Anterior cingulate cortex (tissue), 58 donors: ENCODE measurements around the gene ABCA4.

ENCODE experiments used
- DNase-seq, 58 donors: peaks; one replicate each; lab custom pipeline; 2025; lab: John Stamatoyannopoulos, UW

The ABCA4 gene

DNA sequence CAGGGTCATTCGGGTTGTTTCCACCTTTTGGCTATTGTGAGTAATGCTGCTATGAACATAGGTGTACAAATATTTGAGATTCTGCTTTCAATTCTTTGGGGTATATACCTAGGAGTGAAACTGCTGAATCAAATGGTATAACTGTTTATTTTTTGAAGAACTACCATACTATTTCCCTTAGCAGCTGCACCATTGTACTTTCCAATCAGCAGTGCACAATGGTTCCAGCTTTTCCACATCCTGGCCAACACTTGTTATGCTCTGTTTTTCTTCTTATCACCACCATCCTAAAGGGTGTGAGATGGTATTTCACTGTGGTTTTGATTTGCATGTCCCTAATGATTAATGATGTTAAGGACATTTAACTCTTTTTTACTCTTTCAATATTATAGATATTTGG lies 3.6 kb upstream of the ABCA4 start:
- DNase-seq = no peak

DNA sequence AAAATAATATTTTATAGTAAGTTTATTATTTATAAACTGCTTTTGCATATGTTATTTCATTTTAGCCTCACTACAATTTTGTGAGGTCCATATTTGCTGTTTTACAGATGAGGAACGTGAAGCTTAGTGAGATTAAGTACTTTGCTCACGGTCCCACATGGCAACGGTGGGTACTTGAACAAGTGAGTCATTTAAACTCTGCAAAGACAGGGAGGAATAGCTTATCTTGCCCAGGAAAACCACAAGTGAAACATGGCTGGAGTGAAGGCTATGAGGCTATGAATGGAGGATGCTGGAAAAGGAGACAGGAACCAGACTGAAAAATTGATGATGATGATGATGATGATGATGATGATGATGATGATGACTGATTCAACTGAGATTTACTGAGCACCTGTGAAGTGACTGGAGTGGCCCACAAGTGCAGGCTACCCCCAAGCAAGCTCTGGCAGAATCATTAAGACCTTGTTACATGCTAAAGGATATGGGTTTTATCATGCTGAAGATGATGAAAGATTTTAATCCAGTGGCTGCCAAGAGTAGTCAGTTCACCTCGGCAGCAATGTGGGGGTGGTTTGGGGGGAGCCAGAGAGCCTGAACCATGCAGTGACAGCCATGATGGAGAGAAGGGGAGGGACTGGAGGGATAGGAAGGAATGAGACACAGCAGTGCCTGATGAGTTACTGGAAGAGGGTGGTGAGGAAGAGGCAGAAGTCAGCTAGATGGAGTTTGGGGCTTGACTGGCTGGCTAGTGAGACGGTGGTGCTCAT lies 1.4 kb upstream of the ABCA4 start:
- DNase-seq = no peak

DNA sequence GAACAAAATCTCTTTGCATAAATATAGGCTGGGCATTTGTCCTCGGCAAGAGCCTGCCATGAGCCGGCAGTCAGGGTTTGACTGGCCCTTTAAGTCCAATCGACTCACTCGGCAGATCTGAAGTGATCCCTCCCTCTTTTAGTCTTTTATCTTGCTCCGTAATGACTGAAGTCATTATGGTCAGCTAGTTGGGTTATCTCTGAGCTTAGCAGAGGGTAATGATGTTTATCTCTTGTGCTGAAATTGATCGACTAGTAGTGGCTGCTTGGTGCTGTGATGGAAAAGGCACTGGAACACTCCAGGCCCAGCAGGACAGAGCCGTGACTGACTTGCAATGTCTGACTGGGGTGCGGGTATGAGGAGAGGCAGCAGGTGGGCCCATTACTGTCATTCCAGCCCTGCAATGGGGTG lies 468 bp upstream of the ABCA4 start:
- DNase-seq = no peak

DNA sequence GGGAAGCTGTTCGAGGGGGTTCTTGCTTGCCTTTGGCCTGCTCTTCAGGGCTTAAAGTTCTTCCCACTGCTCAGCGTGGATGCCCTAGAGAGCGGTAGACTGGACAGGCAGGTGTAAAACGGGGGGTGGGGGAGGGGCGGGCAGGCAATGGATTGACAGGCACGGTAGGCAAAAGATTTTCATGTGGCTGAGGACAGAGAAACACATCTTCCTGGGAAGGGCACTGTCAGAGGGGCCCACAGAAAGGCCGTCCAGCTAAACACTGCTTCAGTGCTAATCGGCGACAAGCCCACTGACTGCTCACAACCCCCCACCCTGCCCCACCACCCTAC lies 412 bp downstream of the ABCA4 start:
- DNase-seq = no peak

DNA sequence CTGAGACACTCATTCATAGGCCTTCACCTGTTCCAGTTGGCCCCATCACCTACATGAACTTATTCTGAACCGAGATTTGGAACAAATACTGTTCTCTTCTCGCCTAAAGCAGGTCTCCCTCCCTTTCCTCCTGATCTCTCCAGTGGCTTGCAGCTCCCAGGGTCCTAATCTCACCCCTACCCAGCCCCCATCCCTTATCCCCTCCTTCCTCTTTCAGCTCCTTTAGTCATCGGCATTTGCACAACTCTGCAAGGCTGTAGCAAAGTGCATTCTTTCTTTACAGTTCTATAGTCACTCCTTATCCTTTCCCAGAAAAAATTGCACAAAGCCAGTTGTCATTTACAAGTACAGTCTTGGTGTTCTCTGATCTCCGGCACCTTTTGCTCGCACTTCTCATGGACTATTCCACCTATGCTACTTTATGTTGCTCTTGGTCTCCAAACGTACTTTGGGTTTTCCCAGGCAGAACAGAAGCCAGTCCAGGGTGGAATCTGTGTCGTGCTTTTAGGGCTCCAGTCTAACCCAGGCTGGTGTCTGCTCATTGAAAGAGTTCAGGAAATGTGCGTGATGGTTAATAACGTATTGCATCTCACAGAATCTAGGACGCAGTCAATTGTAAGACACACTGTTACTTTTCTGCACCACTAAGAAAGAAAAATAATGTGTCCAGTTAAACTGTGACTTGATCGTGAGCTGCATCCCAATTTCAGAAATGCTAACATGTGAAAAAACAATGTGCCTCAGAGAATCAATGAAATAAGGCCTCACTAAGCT lies 965 bp downstream of the ABCA4 start:
- DNase-seq = no peak

DNA sequence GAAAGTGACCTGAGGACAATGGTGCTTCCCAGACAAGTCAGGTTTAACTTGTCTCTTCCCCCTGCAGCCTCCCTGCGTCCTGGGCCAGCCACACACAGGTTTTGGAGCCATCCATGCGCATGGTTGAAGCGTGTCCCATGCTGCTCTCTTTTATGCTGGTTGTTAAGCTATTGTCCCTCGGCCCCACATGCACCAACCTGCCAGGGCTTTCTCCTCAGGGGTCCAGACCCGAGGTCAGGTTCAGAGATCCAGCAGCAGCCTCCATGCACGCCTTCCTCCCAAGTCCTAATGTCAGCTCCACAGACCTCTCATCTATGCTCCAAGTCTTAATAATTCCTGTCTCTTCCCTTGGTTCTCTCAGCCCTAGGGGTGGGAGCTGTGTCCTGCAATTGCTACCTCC lies 1.6 kb downstream of the ABCA4 start:
- no peak for DNase-seq

DNA sequence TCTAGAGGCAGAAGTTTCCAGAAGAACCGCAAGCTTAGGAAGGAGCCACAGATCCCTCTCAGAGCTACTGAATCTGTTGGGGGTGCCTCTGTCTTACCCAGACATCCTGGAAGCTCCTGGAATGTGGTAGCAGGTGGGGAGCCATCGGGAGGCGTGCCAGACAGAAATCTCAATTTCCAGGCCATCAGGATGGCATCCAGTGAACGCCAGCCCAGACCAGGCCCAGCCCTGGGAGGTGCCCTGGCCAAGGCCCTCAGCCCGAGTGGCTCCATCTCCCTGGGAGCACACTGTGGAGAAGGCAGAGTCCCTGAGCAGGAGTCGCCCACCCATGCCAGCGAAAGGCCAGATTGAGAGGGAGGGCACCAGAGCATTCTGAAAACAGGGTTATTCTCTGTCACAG lies 2.5 kb downstream of the ABCA4 start:
- DNase-seq = no peak

DNA sequence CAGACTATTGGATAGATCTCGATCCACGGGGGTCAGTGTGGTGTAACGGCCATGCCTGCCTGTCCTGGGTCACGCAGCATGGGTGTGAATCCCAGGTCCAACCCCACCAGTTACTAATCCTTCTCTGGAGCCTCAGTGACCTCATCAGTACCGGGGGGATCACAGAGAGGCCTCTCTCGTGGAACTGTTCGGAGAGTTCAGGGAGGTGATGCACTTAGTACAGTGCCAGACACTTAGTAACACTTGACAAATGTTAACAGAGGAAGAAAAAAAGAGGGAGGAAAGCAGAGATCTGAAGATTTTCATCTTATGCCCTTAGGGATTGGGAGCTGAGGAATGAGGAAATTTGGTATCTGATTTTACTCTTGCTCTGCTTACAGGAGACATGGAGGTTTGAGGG lies 2.9 kb downstream of the ABCA4 start:
- no peak for DNase-seq

DNA sequence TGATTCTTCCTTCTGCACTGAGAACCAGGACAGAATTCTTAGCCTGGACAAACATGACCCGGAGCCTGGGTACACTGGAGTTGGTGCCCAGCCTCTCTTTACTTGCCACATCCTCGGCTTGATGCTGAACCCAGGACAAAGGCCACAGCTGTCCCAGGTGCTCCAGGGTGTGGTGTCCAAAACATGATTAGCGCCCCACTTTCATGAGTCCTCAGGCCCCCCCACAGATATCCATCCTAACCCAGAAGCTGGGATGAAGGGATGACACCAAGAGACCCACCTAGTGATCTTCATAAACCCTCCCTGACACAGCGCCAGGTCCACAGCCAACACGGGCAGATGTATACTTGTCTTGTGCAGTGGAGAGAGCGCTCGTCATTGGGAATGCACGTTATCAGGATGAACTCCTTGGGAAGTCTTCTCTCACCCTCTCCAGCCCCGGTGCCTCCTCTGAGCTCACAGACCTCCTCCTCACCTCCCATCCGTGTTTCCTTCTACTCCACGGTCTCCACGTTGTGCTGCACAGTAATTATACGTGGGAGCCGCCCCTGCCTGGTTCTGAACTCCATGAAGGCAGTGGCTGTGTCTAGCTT lies 3.6 kb downstream of the ABCA4 start:
- no peak for DNase-seq

DNA sequence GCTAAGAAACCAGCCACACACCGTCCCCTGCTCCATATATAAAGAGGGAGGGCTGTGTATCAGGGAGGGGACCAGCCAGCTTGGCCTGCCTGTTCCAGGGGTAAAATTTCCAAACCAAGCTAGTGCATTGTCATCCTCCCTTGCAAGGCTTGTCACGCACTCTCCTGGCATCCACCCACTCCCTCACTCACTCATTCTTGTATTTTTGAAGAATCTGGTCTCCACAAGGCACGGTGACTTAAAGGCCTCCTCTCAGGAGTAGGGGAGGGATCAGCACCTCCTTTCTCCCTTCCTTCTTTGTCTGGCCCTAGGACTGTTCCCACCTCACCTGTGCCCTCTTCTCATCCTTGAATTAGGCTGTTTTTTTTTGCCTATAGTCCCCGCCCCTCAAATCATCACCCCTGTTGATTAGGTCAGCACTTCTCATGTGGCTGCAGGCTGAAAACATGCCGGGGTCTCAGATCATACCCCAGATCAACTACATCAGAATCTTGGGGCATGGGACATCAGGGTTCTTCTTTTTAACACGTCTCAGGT lies 5.0 kb downstream of the ABCA4 start:
- peak in 2 of 58 donors; percentile 17 to 19 for DNase-seq

DNA sequence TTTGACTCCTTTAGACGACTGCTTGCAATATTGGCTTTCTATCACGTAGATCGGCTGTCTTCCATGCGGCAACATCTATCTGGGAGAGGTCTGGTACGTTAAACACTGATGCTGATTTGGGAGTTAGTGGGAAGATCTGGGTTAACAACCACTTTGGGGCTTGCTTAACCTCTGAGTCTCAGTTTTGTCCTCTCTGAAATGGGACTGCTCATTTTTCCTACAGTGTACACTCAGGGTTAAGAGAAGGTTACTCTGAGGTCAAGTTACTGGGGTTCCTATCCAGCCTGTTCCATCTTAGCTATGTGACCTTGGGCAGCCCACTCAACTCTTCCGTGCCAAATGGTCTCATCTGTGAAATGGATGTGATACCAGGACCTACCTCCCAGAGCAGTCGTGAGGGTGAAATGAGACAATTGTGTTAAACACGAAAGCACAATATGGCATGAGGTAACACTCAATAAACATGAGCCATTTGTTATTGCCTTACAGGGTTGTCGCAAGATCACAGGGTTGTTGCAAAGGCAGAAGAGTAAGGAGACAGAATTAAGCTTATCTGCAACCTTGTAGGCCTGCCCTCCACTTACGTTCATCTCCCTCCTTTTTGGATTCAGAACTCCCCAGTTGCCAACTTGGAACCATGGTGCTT lies 5.6 kb downstream of the ABCA4 start:
- DNase-seq = no peak

DNA sequence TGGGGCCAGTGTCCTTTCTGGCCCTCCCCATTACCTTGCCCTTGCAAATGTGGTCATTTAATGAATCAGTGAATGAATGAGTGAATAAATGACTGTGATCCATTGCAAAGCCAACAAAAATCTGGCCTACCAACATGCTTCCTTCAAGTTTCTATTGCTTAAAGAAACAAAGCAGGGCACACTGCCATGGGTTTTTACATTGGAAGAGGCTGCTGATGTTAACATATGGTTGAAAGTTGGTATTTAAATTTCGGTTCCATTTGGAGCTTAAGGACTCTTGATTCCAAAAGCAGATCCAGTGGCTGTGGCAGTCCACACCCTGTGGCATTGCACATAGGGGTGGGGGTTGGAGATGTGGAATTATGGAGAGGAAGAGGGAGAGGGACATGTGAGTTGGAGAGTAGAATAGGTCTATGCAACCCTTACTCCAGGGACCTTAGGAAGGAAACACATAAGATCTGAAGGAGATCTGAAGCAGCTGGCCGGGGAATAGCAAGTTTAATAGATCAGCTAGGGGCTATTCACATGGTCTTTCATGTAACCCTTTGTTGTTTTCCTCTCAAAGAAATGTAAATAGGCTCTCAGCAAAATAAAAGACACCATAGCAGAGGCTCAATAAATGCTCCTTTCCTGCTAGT lies 7.2 kb downstream of the ABCA4 start:
- peak in 3 of 58 donors; percentile 8 to 30 (median 11) for DNase-seq

DNA sequence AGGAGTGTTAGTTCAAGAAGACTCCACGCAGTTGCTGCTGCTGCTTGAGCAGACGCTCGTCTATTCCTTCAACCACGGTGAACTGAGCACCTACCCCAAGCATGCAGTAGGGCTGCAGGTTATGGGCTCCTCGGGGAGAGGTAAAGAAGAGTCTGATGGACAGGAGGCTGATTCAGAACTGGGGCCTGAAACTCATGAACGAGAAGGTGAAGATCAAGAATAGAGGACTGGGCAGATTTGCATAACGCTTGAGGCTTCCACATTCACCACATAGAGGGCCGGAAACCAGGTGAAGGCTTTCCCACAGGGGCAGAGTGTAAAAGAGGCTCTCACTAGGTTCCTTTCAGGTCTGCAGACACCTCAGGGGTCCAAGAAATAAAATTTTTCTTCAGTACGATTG lies 9.1 kb downstream of the ABCA4 start:
- no peak for DNase-seq

DNA sequence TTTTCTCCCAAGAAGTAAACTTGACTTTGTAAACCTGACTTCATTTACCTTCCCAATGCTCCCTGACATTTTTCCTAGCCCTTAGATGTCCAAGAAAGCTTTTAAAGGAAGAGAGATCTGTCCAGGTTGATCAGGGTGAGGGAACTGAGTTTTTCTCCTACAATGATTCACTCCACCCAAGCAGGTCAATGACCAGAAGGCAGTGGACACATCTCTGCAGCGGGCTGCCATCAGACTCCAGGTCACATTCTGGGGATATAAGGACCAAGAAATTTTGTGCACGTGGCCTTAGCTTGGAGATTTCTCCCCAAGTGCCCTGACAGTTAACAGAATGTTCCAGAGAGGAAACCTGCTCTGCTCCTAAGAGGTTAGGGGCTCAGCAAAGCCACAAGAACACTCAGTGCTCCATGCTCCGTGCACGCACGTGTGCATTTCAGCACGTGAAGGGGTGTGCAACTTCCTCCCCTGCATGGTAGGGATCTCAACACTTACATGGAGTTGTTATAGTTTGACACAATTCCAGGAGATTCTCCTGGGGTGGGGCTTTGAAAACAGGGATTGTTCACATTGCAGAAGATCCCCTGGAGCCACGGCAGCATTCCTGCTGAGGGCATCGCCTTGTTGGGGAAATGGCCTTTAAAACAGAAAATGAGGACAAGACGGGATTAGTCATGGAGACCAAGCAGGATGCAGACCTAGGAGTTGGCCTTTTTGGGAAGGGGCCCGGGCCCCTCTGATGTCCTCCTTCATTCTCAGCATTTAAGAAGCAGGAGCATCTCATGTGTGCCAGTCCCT lies 9.8 kb downstream of the ABCA4 start:
- DNase-seq = no peak

DNA sequence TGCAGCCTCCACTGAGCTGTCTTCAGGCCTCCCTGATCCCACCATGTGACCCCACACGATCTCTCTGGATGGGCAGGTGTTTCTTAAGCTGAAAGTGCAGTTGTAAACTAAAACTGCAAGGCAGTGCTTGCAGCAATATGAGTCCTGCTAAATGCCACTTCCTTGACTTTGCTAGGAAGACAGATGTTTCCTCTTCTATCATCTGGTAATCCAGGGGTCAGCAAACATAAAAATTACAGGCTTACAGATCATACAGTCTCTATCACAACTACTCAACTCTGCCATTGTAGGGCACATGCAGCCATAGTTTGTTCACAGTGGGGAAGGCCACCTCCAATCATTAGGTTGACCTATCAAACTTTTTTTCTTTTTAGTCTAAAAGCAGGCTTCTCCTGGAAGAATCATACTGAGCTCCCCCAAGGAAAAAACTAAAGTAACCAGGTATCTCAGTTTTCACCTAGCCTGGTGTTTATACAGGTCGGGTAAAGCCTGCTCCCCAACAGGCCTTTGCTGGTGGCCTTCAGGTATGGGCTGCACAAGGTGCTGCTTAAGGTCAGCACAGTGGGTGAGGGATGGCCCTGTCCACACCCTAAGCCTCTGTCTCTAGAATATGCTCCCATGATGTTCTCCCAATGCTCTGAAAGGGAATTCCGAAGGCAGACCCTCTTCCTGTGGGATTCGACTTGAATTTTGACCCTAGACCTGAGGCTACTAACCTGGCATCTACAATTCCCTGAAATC lies 10.8 kb downstream of the ABCA4 start:
- no peak for DNase-seq

DNA sequence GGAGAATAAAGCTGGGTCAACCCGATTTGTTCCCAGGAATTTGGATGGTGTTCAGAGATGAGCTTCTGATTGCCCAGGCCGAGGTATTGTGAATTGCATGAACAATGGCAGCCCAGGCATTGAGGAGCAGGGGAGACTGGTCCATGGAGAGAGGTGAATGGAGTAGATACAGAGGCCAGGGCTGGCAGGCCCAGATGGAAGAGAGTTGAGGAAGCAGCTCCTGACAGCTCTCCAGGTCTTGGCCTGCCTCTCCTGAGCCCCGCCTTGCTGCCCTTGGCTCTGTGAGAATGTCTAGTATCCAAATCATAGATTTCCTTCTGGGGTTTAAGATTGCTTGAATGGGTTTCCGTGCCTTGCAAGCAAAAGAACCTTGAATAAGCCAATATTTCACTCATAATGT lies 11.5 kb downstream of the ABCA4 start:
- DNase-seq = no peak

DNA sequence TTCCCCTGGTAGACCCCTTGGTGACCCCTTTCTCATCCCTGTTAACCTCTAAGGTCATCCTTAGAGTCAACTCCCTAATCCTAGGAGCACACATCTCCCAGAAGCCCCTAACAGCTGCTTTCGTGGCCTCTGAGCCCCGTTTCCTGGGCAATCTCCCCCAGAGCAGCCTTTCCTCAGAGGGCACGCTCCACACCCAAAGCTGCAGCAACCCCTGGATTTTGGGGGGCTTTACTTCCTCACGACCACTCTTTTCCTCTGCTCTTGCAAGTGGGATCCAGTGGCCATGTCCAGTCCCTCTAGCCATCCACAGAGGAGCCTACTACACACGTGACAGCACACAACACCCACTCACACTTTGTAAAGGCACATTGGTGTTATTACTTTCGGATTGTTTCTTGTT lies 13.8 kb downstream of the ABCA4 start:
- DNase-seq = no peak

DNA sequence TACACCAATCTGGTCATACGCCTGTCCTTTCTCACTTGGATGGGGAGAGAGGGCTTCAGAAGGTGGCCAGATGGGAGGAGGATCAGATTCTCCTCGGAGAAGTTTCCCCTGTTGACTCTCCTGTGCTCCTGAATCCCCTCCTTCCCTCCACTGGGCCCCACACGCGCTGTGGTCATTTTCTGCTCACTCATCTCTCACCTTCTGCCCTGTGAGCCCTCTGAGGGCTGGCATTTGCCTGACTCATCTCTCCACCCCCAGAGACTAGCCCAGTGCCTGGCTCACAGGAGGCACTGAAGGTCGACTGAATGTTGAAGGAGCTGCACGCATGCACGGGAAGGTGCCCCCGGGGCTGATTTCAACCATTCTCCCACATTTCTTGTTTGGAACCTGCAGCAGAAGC lies 14.2 kb downstream of the ABCA4 start:
- no peak for DNase-seq

DNA sequence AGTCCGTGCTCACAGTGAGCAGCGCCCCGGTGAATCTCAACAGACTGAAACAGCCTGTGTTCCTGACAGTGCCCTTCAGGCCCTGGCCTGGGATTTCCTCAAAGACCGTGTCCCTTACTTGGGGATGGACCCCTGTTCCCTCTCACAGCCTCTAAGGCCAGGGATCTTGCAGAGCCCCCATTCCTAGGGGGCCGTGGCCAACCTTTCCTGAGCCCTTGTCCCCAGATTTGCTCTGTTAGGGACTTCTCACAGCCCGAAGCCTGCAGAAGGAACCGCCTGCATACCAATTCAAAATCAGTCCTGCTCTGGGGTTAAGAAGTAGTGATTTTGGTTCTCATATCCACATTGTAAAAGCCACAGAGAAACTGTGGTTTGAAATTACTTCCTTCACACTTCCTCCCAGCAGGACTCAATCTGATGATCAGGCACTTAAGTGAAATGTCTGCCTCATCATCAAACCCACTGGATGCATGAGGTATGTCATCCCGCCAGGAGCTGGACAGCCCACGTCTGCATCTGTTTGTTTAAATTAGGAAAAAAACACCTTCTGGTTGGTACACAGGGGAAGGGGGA lies 14.9 kb downstream of the ABCA4 start:
- DNase-seq = peak in 1 of 58 donors; percentile 16
